Mucosa of descending colon (tissue), 3 donors: ENCODE data around the gene IQSEC2. TPM values are rescaled to one million over a fixed set of nuclear protein-coding genes. Genes with fewer than 3 reads are reported as not detected.

ENCODE experiments used
- ATAC-seq: fragments of 200-7000 bp; cut with Tn5 transposase; one replicate; pipeline ENCODE4 v1.9.1; 2020; ENCODE audit warnings: mild to moderate bottlenecking, moderate library complexity
- DNase-seq, 3 donors: peaks; one replicate each; pipeline ENCODE4 v3.0.0-alpha.2; 2020
- H3K36me3 ChIP-seq: fragments of 200-600 bp; one replicate; pipeline ENCODE4 v1.8.0; 2021; ENCODE audit warnings: low read depth, mild to moderate bottlenecking
- H3K4me1 ChIP-seq: fragments of 200-600 bp; one replicate; pipeline ENCODE4 v1.8.0; 2021; ENCODE audit warnings: low read depth, mild to moderate bottlenecking
- H3K4me3 ChIP-seq: fragments of 200-600 bp; one replicate; pipeline ENCODE4 v1.8.0; 2021; ENCODE audit warnings: mild to moderate bottlenecking
- H3K9me3 ChIP-seq: fragments of 200-600 bp; one replicate; pipeline ENCODE4 v1.8.0; 2021; ENCODE audit warnings: mild to moderate bottlenecking
- intact Hi-C, 2 donors: fragments of 100-400 bp; cut with DNase I in 1 of 2; cut with micrococcal nuclease in 1 of 2; formaldehyde crosslinking; loops; one replicate each; pipeline versions ENCODE4 v1.11.0 to v1.11.1; 2022; cut with DNase I, micrococcal nuclease
- total RNA-seq, 3 donors: library from RNA; stranded (reverse); fragmentation: NEBNext Ultra II Directional in 2 of 3; extraction: Animal tissue kit (Norgen Biotek cat#: 25700) in 2 of 3; gene quantifications; one replicate each; pipeline versions ENCODE4 v1.2.1 to v1.2.4, GENCODE V29; 2021 to 2023
- TF ChIP-seq, protein P1 (sequence below): fragments of 200-600 bp; IDR thresholded peaks from one replicate; pipeline ENCODE4 v1.8.0; 2022; ENCODE audit warnings: antibody characterized with exemption, mild to moderate bottlenecking
- donor health status: DM: no; HTN: no; CAD: no; lungs with moderate emphysema.
- donor health status: DM: no; HTN: no; CAD: no.
- donor health status: DM: no; HTN: yes; CAD: no.

Gene IQSEC2
- total RNA-seq, 3 donors from 2014 or later, result 28.0 to 39.3 (median 30.9) TPM

DNA sequence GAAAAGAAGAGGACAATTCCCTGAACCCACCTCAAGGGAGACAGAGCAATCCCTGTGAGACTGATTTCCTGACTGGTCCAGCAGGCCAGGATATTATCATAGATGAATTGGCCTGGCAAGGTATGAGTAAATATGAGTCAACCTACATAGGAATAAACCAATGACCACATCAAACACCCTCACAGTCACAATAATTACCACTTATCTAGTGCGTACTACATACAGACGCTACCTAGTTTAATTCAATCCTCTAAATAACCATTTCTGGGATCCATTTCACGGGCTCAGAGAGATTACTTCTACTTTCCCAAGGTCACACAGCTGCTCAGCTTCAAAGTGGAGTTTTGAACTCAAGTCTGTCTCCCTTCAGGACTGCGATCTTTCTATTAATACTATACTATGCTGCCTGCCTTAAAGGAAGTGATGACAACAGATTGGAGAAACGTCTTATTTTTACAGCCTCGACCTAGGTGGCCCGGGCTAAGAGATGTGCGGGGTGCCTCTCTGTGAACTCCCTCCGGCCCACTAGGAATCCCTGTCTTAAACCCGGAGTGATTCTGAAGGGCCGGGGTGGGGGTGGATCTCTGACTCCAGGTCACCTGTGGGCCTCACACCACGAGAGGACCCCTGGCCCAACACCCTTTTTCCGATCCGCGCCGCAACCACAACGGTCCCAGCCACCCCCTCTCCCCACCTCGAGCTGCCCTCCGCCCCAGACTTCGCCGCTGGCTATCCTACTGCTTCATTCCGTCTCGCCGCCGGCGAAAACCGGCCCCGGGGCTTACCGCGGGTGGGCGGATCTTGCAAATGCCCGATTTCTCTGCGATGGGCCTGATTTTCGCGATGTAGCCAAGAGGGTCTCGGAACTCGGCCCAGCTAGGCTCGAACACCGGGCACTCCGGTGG, 57.2 kb downstream of the IQSEC2 start:
- DNase-seq, result peak in 1 of 3 donors; percentile 67
- peak overlapping the region; percentile 85 for H3K4me3 ChIP-seq
- H3K4me1 ChIP-seq, result peaks cover 13% of the 10 kb centered on the region
- TF ChIP-seq, protein P1, sequence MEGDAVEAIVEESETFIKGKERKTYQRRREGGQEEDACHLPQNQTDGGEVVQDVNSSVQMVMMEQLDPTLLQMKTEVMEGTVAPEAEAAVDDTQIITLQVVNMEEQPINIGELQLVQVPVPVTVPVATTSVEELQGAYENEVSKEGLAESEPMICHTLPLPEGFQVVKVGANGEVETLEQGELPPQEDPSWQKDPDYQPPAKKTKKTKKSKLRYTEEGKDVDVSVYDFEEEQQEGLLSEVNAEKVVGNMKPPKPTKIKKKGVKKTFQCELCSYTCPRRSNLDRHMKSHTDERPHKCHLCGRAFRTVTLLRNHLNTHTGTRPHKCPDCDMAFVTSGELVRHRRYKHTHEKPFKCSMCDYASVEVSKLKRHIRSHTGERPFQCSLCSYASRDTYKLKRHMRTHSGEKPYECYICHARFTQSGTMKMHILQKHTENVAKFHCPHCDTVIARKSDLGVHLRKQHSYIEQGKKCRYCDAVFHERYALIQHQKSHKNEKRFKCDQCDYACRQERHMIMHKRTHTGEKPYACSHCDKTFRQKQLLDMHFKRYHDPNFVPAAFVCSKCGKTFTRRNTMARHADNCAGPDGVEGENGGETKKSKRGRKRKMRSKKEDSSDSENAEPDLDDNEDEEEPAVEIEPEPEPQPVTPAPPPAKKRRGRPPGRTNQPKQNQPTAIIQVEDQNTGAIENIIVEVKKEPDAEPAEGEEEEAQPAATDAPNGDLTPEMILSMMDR, result no peak
- no peaks in the 10 kb centered on the region for H3K9me3 ChIP-seq
- intact Hi-C loops, result no loop called here
- ATAC-seq, result peak; percentile 51
- no peaks in the 10 kb centered on the region for H3K36me3 ChIP-seq

DNA sequence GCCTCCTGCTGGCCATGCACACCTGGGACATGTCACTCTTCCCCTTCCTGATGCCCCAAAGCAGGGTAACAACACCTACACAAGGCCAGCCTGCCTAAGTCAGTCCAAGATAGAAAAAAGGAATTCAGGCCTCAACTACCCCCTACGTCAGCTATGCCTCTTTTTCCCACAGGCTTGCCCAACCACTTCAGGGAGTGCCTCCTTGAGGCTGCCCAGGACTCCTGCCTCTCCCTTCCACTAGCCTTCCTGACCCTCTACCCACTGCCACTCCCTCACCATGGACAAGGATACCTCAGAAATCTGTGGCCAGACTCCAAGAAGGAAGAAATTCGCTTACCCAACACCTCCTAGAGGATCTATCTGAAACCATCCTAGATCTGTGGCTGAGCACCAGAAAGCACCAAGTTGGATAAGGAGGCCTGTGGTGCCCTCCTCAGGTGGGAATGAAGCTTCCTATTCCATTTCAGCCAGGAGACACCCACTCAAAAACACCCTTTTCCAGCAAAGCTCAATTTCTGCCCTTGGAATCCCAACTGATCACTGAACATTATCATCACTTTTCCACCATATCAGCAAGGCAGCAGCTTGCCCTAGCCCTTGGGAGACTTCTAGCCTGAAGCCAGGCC, 58.2 kb downstream of the IQSEC2 start:
- Histone ChIP-seq H3K9me3 (no peaks in the 10 kb centered on the region), H3K4me1 (peaks cover 13% of the 10 kb centered on the region), H3K36me3 (no peaks in the 10 kb centered on the region), H3K4me3 (no peak overlapping the region)
- intact Hi-C loops, result no loop called here
- DNase-seq (peak in 1 of 3 donors; percentile 10), ATAC-seq (peak; percentile 22)
- TF ChIP-seq, protein P1, result no peak

Other genes starting within 250 kb of the IQSEC2 start
- gene GPR173, start 232.8 kb downstream of the IQSEC2 start, total RNA-seq, result 1 to 10 TPM in 2 of 3 donors, under 1 TPM in 1; 0.38 to 2.2 (median 1.3) TPM
- 10 to 100 TPM in 2 of 3 donors, 1 to 10 TPM in 1; 6.7 to 78.7 (median 10.4) TPM for gene TSPYL2, start 199.2 kb downstream of the IQSEC2 start, total RNA-seq
- 10 to 100 TPM; 10.5 to 18.5 (median 15.7) TPM for gene KANTR, start 187.4 kb downstream of the IQSEC2 start, total RNA-seq
- gene KDM5C, start 56.4 kb downstream of the IQSEC2 start, total RNA-seq, result 100 to 1,000 TPM in 1 of 3 donors, 10 to 100 TPM in 2; 74.5 to 109 (median 80.2) TPM
- gene SMC1A, start 141.1 kb upstream of the IQSEC2 start, total RNA-seq, result 10 to 100 TPM; 48.2 to 75.0 (median 72.8) TPM
- gene RIBC1, start 141.3 kb upstream of the IQSEC2 start, total RNA-seq, result under 1 TPM; 0.43 to 0.94 (median 0.76) TPM
- 10 to 100 TPM; 53.4 to 75.8 (median 60.3) TPM for gene HSD17B10, start 152.8 kb upstream of the IQSEC2 start, total RNA-seq